Liver (tissue), 9 donors: ENCODE data around the gene IHH. TPM values are rescaled to one million over a fixed set of nuclear protein-coding genes. Genes with fewer than 3 reads are reported as not detected.
A peak's percentile ranks its signal among the peaks of the same experiment; 100 is the strongest.

Experiments
- DNase-seq: peaks from one replicate; pipeline ENCODE4 v3.0.0-alpha.2; 2017; ENCODE audit warnings: low spot score
- H3K27ac ChIP-seq, 2 donors: one replicate each; pipeline ENCODE4 v1.7.0; 2013; ENCODE audit warnings: inconsistent platforms in 2 of 2, low read length in 2 of 2, control low read depth in 1 of 2, low read depth in 1 of 2, mild to moderate bottlenecking in 1 of 2
- H3K27me3 ChIP-seq, 4 donors: one replicate each; pipeline versions ENCODE4 v1.6.1 to v1.7.0; 2013; ENCODE audit warnings: low read length in 3 of 4, inconsistent platforms in 1 of 4, mild to moderate bottlenecking in 1 of 4, moderate library complexity in 1 of 4; ENCODE audit not compliant: control insufficient read depth in 4 of 4, insufficient read depth in 4 of 4
- H3K36me3 ChIP-seq, 4 donors: one replicate each; pipeline versions ENCODE4 v1.6.1 to v1.7.0; 2013; ENCODE audit warnings: low read length in 3 of 4, mild to moderate bottlenecking in 3 of 4, low read depth in 1 of 4, moderate library complexity in 1 of 4; ENCODE audit not compliant: control insufficient read depth in 4 of 4, insufficient read depth in 3 of 4
- H3K4me1 ChIP-seq, 4 donors: one replicate each; pipeline versions ENCODE4 v1.6.1 to v1.7.0; 2013; ENCODE audit warnings: low read length in 3 of 4, mild to moderate bottlenecking in 3 of 4, moderate library complexity in 1 of 4; ENCODE audit not compliant: control insufficient read depth in 4 of 4, insufficient read depth in 4 of 4
- H3K4me3 ChIP-seq, 3 donors: one replicate each; pipeline versions ENCODE4 v1.6.1 to v1.7.0; 2013; ENCODE audit warnings: low read length in 3 of 3, control low read depth in 1 of 3, low read depth in 1 of 3, mild to moderate bottlenecking in 1 of 3
- H3K9ac ChIP-seq, 2 donors: one replicate each; pipeline ENCODE4 v1.7.0; 2013; ENCODE audit warnings: low read length in 2 of 2, mild to moderate bottlenecking in 2 of 2, moderate library complexity in 2 of 2, control low read depth in 1 of 2, low read depth in 1 of 2
- H3K9me3 ChIP-seq, 4 donors: one replicate each; pipeline versions ENCODE4 v1.6.1 to v1.7.0; 2013; ENCODE audit warnings: low read length in 3 of 4; ENCODE audit not compliant: control insufficient read depth in 4 of 4
- FOXA1 ChIP-seq: IDR thresholded peaks from 2 replicates; pipeline ENCODE4 v1.6.1; 2016; ENCODE audit warnings: antibody characterized with exemption
- FOXA2 ChIP-seq: IDR thresholded peaks from 2 replicates; pipeline ENCODE4 v1.6.1; 2016; ENCODE audit warnings: antibody characterized with exemption
- GABPA ChIP-seq, 2 donors: IDR thresholded peaks in 1 of 2; conservative IDR thresholded peaks in 1 of 2; 2 replicates each; pipeline ENCODE4 v1.6.1; 2016; ENCODE audit warnings: antibody characterized with exemption in 2 of 2, mild to moderate bottlenecking in 1 of 2, moderate library complexity in 1 of 2
- HNF4A ChIP-seq, 2 donors: conservative IDR thresholded peaks; 2 replicates each; pipeline ENCODE4 v1.6.1; 2016; ENCODE audit warnings: antibody characterized with exemption in 2 of 2, mild to moderate bottlenecking in 2 of 2
- HNF4G ChIP-seq: IDR thresholded peaks from 2 replicates; pipeline ENCODE4 v1.6.1; 2016; ENCODE audit warnings: antibody characterized with exemption
- JUND ChIP-seq, 2 donors: IDR thresholded peaks; 2 replicates each; pipeline ENCODE4 v1.6.1; 2016; ENCODE audit warnings: antibody characterized with exemption in 2 of 2
- NR2F2 ChIP-seq: IDR thresholded peaks from 2 replicates; pipeline ENCODE4 v1.6.1; 2016; ENCODE audit warnings: antibody characterized with exemption
- RAD21 ChIP-seq, 2 donors: IDR thresholded peaks; 2 replicates each; pipeline ENCODE4 v1.6.1; 2016; ENCODE audit warnings: antibody characterized with exemption in 2 of 2, mild to moderate bottlenecking in 2 of 2
- RXRA ChIP-seq, 2 donors: IDR thresholded peaks; 2 replicates each; pipeline ENCODE4 v1.6.1; 2017 to 2018; ENCODE audit warnings: antibody characterized with exemption in 2 of 2, mild to moderate bottlenecking in 1 of 2
- SP1 ChIP-seq: IDR thresholded peaks from 2 replicates; pipeline ENCODE4 v1.6.1; 2018; ENCODE audit warnings: antibody characterized with exemption, mild to moderate bottlenecking
- TAF1 ChIP-seq: conservative IDR thresholded peaks from 2 replicates; pipeline ENCODE4 v1.6.1; 2016; ENCODE audit warnings: antibody characterized with exemption, mild to moderate bottlenecking
- YY1 ChIP-seq: IDR thresholded peaks from 2 replicates; pipeline ENCODE4 v1.6.1; 2016; ENCODE audit warnings: antibody characterized with exemption, mild to moderate bottlenecking
- ZBTB33 ChIP-seq: IDR thresholded peaks from 2 replicates; pipeline ENCODE4 v1.6.1; 2016; ENCODE audit warnings: antibody characterized with exemption
- WGBS: extraction: QIAGEN DNeasy Blood & Tissue Kit; methylation state at CpG from one replicate; pipeline ENCODE4 v1.1.7; 2013; 5-methylcytosine and 5-hydroxymethylcytosine counted together
- polyA plus RNA-seq, 2 donors: library from polyadenylated mRNA; stranded (reverse) in 1 of 2; unstranded in 1 of 2; fragments of 200-250 nt in 1 of 2; fragments of >200 nt in 1 of 2; fragmentation: Nextera tagmentation in 1 of 2; extraction: Ambion mirVana in 1 of 2; gene quantifications; one replicate each; pipeline versions ENCODE4 v1.2.1 to v1.2.3, GENCODE V29; 2013 to 2015
- total RNA-seq, 2 donors: library from RNA; depleted of rRNA; stranded (reverse); fragments of >200 nt; gene quantifications; one replicate each; pipeline ENCODE4 v1.2.3, GENCODE V29; 2014
- donor health status: healthy.
- donor health status: healthy.
- donor health status: healthy.
- donor health status: healthy.
- donor health status: healthy.

The IHH gene
- total and polyA plus RNA-seq, 4 donors: 0.51 to 2.4 (median 0.79) TPM

GRCh38 chr2:219042750-219043149 is 18.0 kb downstream of the IHH start:
- DNase-seq: no peak
- H3K4me3 ChIP-seq: no peak overlapping the region

GRCh38 chr2:219042157-219042556 is 18.6 kb downstream of the IHH start:
- Histone ChIP-seq H3K4me3 (no peak overlapping the region), H3K9ac (no peak overlapping the region), H3K36me3 (no peaks in the 10 kb centered on the region), H3K27ac (no peak overlapping the region), H3K9me3 (no peaks in the 10 kb centered on the region), H3K27me3 (peaks cover 0 to 16% (median 6%) of the 10 kb centered on the region in 4 donors), H3K4me1 (peaks cover 0 to 3% (median 0%) of the 10 kb centered on the region in 4 donors)
- TF ChIP-seq RAD21 (IDR thresholded peaks at IDR 0.05) (no peak), HNF4A (conservative IDR thresholded peaks at IDR 0.05) (peak in 1 of 2 donors; percentile 12)
- no peak for DNase-seq
- WGBS: 46% methylated on average over 4 of the region's 4 CpGs

More at GRCh38 chr2:219042750-219043149, 18.0 kb downstream of the IHH start:
- Histone ChIP-seq H3K9me3 (no peaks in the 10 kb centered on the region), H3K27ac (no peak overlapping the region), H3K36me3 (no peaks in the 10 kb centered on the region), H3K9ac (no peak overlapping the region), H3K27me3 (peaks cover 0 to 16% (median 6%) of the 10 kb centered on the region in 4 donors), H3K4me1 (peaks cover 0 to 3% (median 0%) of the 10 kb centered on the region in 4 donors)
- WGBS: 67% methylated on average over 2 of the region's 2 CpGs
- TF ChIP-seq HNF4A (conservative IDR thresholded peaks at IDR 0.05): peak; percentile 43 to 50
- no peak for TF ChIP-seq HNF4G
- no peak for TF ChIP-seq FOXA1

GRCh38 chr2:219041252-219041651 is 19.5 kb downstream of the IHH start, which contains the start of gene CFAP65:
Gene CFAP65 (minus strand): TSS chr2:219041516. CDS start chr2:219039048, 2,468 bp downstream.
- Histone ChIP-seq H3K9me3 (no peaks in the 10 kb centered on the region), H3K27me3 (peaks cover 0 to 16% (median 6%) of the 10 kb centered on the region in 4 donors), H3K36me3 (no peaks in the 10 kb centered on the region), H3K9ac (no peak within 1 kb of the TSS), H3K4me1 (peaks cover 0 to 3% (median 0%) of the 10 kb centered on the region in 4 donors), H3K27ac (no peak within 1 kb of the TSS), H3K4me3 (peak within 1 kb of the TSS in 1 of 3 donors; percentile 15)
- DNase-seq: no peak
- no peak for TF ChIP-seq ZBTB33
- no peak for TF ChIP-seq SP1
- TF ChIP-seq FOXA2: no peak
- TF ChIP-seq RXRA (IDR thresholded peaks at IDR 0.05): no peak
- TF ChIP-seq JUND (IDR thresholded peaks at IDR 0.05): no peak
- TF ChIP-seq RAD21 (IDR thresholded peaks at IDR 0.05): no peak
- TF ChIP-seq GABPA (IDR thresholded peaks at IDR 0.05 in 1 of 2, conservative IDR thresholded peaks at IDR 0.05 in 1 of 2): no peak
- TF ChIP-seq FOXA1: no peak
- no peak for TF ChIP-seq TAF1
- TF ChIP-seq YY1: no peak
- WGBS: 4% methylated on average over 21 of the region's 21 CpGs

- Histone ChIP-seq H3K4me3 (no peak overlapping the region), H3K9me3 (no peaks in the 10 kb centered on the region), H3K4me1 (peaks cover 0 to 3% (median 0%) of the 10 kb centered on the region in 4 donors), H3K27me3 (peaks cover 0 to 10% (median 6%) of the 10 kb centered on the region in 4 donors), H3K27ac (no peak overlapping the region), H3K36me3 (no peaks in the 10 kb centered on the region), H3K9ac (no peak overlapping the region)
- WGBS: 21% methylated on average over 1 of the region's 1 CpG
- DNase-seq: no peak
- TF ChIP-seq NR2F2: no peak
- TF ChIP-seq FOXA2: no peak
Measured at GRCh38 chr2:219038600-219038999, 22.1 kb downstream of the IHH start.
